HG03575 (cell line): ENCODE results near the gene GDF15.

Experiments used
- ATAC-seq: cut with Tn5 transposase; IDR thresholded peaks from one replicate; pipeline ENCODE4 v1.9.1; 2021; ENCODE audit not compliant: unreplicated experiment, insufficient number of reproducible peaks, low FRiP score; ENCODE audit errors: extremely low read depth

Gene GDF15

GRCh38 chr19:18414504-18415177 is 28.7 kb downstream of the GDF15 start:
- no peak for ATAC-seq

DNA sequence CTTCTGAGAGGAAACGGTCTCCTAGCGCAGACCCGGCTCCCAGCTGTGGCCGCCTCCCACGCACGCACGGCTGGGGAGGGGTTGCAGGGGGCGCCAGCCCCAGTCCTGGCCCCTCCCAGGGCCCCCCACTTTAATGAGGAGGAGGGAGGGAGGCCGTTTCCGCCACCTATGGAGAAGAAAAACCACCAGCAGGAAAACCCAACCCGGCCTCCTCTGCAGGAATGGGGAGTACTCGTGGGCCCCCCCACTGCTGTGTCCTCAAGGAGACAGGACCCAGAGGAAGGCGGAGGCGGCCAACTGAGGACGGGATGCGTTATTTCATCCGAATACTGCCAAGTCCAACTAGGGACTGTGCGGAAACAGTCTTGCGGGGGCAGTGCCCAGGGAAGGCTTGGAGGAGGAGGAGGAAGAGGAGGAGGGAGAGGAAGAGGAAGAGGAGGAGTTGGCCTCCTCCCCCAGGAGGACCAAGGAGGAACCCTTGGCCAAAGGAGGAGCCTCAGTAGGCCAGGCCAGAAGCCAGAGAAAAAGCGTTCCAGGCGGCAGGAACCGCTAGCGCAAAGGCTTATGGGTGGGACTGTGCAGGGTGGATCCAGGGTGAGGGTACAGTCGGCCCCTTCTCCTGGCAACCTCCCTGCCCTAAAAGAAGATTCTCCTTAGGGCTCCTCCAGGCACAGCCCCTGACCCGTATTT is 29.4 kb downstream of the GDF15 start:
- no peak for ATAC-seq

- no peak for ATAC-seq
These were observed 30.9 kb downstream of the GDF15 start for GRCh38 chr19:18416778-18417249.

GRCh38 chr19:18417250-18418028 is 31.5 kb downstream of the GDF15 start:
- ATAC-seq, result no peak

DNA sequence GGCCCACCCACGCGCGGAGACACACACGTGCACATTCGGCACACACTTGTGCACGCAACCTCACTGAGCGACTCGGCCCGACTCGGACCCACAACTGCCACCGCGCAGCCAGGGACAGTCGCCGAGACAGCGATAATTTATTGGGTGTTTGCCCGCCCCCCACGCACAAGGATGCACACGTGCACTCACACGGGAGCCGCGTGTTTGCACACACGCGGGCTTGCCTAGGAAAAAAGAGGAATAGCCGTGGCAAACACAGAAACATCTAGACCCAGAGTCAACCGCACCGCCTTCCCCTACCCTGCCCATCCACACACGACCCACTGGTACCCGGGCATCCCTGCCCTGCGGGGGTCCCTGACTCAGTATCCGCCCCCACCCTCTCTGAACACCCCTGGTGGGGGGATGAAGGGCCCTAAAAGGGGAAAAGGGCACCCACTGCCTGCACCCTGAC is 32.1 kb downstream of the GDF15 start:
- ATAC-seq, result no peak

DNA sequence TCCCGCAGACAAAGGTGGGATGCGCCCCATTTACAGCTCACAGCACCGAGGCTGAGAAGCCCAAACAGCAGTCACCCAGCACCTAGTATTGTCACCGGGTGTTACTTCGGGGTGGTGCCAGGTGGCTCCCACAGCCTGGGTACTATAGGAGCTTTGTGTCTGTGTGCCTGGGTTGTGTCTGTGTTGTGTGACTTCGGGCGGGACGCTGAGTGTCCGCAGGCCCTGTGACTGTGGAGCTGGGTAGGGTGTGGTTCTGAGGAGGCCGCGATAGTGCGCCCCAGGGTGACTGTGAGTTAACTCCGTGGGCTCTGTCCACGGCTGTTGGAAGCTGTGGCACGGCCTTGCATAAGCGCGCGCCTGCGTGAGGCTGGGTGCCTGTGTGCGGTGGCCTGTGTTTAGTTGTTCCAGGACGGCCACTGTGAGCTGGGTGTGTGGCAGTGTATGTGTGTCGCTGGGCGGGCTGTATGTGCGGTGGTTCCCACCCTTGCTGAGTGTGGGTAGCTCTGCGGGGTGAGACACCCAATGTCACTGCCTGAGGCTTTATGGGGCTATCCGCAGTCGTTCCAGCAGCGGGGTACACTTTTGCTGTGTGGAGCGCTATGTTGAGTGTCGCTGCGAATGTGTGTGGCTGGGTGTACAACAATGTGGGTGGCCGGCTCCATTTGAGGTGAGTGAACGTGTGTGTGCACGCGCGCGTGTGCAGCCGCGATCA is 32.7 kb downstream of the GDF15 start:
- ATAC-seq, result no peak

DNA sequence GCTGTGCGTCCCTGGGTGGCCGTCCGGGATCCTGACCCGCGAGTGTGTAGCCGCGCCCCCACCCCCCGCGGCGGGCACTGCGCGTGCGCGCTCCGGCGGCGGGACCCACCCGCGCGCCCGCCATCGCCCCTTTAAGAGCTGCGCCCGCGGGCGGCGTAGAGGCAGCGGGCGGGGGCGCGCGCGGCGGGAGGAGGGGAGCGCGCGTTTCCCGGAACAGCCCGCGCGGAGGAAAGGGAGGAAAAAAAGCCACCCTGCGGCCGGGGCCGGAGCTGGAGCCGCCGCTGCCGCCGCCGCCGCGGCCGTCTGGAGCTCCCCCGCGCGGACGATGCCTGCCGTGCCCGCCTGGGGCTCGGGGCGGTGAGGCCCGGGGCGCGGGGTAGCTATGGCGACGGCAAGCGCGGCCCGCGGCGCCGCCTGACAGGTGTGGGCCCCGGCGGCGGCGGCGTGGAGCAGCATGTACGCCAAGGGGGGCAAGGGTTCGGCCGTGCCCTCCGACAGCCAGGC is 33.3 kb downstream of the GDF15 start, which contains the start of gene SSBP4:
SSBP4 (plus strand) TSS at position 204 of the 504 bp plus-strand sequence; CDS start at position 455, 251 bp downstream.
- no peak for ATAC-seq

- no peak for ATAC-seq
These were observed 33.9 kb downstream of the GDF15 start for GRCh38 chr19:18419699-18420460.

DNA sequence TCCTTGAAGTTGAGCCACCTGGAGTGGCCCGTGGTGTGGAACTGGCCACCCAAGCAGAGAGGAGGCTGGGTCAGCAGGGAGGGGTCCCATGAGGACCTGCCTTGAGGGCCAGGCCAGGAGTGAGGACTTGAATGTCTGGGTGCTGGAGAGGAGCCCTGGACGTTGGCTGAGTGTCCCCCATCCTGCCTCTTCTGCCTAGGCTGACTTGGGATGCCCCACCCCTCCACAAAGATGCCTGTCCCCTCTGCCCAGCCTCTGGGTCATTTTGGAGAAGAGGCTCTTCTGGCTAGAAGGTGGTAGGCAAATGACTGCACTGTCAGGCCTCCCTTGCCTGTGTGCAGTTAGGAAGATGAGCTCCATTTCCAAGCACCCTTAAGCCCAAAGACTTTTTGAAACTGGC is 35.0 kb downstream of the GDF15 start:
- no peak for ATAC-seq

- no peak for ATAC-seq
These were observed 35.5 kb downstream of the GDF15 start for GRCh38 chr19:18421371-18421959.

GRCh38 chr19:18422530-18423191 is 36.7 kb downstream of the GDF15 start:
- no peak for ATAC-seq

DNA sequence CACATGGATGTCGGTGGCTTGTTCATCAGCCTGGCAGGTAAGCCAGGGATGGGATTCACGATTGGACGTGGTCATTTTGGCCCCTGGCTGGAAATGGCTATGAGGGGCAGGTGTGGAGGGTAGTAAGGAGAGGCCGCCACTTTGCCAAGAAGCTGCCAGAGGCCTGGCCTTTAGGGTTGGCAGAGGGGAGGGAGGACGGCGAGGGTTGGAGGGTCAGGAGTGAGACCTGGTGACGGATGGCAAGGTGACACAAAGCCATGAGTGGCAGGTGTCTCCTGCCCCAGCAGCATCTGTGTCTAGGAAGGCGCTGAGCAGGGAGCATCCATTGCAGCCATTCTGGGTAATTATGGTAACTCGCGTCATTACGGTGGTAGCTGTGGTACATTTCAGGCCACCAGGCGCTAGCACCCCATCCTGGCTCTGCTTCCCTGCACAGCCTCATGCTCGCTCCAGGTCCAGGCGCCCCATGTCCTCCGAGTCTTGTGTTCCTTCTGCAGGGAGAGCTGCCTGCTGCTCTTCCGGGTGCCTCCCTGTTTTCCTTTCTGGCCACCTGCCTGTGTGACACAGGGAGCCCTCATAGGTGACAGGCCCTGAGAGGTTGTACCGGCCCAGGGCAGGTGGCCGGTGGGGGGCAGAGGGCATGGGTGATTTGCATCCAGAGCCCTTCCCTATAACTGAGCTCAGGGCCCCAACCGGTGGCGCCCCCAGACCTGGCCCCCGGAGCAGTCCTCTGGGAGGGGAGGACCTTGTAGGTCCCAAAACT is 37.5 kb downstream of the GDF15 start:
- no peak for ATAC-seq

DNA sequence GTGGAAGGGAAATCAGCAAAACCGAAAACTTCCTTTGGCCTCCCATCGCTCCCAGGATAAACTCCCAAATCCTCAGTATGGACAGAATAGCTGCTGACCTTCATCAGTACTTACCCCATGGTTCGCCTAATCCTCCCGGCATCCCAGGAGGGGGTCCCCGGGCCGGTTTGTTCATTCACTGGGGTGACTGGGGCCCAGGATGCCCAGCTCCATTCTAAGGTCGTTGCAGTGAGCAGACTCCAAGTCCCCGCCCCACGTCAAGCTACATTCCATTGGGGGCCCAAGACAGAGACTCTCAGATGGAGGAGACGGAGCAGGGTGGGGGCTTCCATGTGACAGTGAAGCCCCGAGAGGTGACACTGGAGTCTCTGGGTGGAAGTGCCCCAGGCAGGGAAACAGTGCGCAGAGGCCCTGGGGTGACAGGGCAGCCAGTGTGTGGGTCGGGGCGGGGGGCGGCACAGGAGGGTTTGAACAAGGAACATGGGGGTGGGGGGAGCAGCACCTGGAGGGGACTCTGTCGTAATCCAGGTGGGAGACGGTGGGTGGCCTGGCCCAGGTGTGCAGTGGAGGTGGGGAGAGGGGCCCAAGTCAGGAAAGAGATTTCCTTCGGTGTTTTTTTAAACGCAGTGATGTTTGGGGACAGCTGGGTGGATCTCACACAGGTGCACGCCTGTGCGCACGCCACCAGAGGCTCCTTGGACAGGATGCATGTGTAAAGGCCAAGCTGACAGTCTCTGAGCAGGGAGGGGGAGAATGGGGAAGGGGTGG is 38.3 kb downstream of the GDF15 start:
- no peak for ATAC-seq

- ATAC-seq, result no peak
These were observed 39.0 kb downstream of the GDF15 start for GRCh38 chr19:18424890-18425514.

DNA sequence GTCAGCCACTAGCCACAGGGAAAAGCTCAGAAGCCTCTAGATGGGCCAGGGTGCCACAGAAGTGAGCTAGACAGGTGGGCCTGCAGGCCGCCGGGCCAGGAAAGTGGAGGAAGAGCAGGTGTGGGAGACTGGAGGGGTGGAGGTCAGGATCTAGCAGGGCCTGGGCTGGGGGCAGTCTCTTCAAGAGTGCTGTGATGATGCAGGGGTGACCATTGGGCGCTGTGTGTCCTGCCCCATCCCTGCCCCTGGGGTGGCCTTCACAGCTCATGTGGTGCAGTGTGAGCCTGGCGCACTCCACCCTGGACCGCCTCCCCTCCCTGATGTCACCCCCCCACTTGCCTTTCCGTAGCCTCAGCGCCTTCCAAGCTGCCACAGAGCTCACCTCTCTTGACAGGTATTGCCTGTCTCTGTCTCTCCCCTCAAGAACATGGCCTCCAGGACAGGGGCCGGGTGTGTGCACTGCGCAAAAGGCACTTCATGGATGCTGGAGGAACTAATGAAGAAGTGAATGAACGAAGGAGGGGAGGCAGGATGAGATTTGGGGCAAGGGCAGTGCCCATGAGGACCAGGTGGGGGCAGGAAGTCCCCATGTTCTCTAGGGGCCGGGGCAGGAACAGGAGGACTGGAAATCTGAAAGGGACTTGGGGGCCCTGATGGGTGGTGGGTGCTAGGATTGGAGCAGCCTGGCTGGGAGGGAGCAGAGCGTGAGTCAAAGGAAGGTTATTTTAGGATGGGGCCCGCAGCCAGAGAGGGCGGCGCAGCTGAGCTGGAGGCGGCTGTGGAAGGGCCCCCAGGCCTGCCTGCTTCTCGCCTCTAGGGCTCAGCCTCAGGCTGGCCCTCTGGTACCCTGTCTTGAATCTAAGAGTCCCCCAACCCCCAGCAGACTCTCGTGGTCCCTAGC is 39.8 kb downstream of the GDF15 start:
- no peak for ATAC-seq
